ENCODE data around the gene POLA2.
"Not testable (repeated sequence)": the region's sequence is repeated elsewhere in the genome, so short reads cannot be mapped to it uniquely, and the experiment has no call there.

The POLA2 gene

GRCh38 chr11:65242389-65242788 is 19.4 kb upstream of the POLA2 start:
- DNase-seq = no peak

- no peak for DNase-seq
Measured at GRCh38 chr11:65243797-65244196, 18.0 kb upstream of the POLA2 start.

- DNase-seq = not testable (repeated sequence)
Measured at GRCh38 chr11:65245046-65245445, 16.7 kb upstream of the POLA2 start.

DNA sequence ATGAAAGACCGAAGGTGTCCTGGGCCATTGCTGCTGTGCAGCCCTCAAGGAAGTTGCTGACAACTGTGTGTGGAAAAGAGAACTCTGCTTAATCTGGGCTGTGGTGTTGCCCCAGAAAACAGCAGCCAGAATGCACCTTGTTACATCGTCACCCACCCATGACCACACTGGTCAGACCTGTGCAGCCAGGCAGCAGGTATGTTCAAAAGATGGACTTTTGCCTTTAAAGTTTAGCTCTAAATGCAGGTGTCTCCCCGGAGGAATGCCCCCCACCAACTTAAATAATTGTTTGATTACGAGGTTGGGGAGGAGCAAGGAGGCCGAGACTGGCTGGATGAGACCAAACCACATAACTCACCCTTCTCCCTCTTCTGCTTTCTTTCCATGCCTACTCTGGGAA is 15.3 kb upstream of the POLA2 start:
- DNase-seq = no peak

DNA sequence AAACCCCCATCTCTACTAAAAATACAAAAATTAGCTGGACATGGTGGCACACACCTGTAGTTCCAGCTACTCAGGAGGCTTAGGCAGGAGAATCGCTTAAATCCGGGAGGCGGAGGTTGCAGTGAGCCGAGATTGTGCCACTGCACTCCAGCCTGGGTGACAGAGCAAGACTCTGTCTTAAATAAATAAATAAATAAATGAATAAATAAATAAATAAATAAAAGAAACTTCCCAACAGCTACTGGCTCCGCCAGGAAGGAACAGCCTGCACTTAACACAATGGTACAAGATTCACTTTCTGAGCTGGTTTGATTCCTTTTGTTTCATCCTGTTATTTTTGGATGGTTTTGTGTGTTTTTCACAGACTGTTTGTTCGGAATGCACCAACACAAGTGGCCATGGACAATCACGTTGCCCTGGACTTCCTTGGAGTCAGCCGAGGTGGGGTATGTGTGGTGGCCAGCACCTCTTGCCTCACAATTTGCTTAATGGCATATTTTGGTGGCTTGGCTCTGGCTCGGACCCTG is 13.5 kb upstream of the POLA2 start:
- DNase-seq = not testable (repeated sequence)

DNA sequence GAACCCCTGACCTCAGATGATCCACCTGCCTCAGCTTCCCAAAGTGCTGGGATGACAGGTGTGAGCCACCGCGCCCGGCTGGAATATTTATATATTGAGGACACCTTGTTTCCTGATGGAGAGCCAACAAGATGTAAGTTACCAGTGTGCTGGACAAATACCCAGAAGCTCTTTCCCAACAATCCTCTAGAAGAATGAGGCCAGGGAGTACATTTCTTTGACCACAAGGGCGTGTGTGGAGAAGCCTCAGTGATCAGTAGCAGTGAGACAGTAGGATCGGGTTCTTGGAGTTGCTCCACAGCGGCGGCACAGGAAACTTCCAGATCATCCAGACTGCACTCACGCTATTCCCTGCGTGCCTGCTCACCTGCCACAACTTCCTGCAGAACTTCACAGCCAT is 10.3 kb upstream of the POLA2 start:
- DNase-seq = no peak

GRCh38 chr11:65254724-65255123 is 7.0 kb upstream of the POLA2 start:
- DNase-seq = no peak

DNA sequence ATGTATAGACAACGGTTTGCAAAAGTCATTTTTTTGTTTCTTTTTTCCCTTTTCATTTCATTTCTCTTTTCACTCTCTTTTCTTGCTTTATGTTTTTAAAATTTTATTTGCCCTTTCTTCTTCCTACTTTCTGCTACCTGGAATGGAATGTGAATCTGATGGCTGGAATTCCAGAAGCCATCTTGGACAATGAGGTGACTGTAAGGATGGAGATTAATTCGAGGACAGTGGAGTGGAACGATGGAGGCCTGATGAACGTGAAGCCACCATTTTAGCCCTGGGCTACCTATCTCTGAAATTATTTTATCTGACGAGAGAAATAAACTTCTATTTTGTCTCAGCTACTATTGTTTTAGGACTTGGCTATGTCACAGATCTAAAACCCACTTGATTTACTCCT is 2.8 kb upstream of the POLA2 start:
- DNase-seq = no peak

DNA sequence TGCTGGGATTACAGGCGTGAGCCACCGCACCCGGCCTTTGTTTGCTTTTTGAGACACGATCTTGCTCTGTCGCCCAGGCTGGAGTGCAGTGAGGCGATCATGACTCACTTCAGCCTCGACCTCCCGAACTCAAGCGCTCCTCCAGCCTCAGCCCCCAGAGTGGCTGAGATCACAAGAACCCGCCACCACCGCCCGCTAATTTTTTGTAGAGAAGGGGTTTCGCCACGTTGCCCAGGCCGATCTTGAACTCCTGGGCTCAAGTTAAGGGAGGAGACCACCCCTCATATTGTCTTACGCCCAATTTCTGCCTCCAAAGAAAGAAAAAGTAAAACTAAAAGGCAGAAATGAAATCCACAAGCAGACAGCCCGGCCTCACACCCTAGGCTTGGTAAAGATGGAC is 1.5 kb upstream of the POLA2 start:
- DNase-seq = no peak

DNA sequence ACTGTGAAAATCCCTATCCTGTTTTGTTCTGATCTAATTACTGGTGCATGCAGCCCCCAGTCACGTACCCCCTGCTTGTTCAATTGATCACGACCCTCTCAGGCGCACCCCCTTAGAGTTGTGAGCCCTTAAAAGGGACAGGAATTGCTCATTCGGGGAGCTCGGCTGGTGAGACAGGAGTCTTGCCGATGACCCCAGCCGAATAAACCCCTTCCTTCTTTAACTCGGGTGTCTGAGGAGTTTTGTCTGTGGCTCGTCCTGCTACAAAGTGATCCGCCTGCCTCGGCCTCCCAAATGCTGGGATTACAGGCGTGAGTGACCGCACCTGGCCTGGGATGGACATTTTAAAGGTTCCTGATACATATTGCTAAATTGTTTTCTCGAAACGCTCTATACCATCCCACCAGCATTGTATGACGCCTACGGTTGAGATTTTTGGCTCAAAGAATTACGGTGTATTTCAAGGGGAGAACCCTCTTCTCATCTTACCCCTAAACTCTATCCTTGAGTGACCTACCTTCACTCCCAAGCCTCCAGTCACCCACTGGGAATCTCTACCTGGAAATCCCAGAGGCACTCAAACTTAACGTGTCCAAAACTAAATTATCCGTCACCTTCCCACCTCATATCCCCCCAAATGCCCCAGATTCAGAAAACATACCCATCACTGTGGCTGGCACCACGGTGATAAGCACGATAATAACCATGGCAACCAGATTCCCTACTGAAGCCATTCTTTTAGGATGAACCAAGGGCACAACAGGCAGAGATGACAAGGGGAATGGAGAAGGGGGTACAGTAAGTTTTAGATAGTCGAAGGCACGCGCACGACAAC is 789 bp upstream of the POLA2 start:
- DNase-seq = no peak

- no peak for DNase-seq
Measured at GRCh38 chr11:65262381-65262680, 569 bp downstream of the POLA2 start.

GRCh38 chr11:65262776-65263175 is 1.0 kb downstream of the POLA2 start:
- no peak for DNase-seq

- DNase-seq = not testable (repeated sequence)
Measured at GRCh38 chr11:65264747-65265146, 3.0 kb downstream of the POLA2 start.

DNA sequence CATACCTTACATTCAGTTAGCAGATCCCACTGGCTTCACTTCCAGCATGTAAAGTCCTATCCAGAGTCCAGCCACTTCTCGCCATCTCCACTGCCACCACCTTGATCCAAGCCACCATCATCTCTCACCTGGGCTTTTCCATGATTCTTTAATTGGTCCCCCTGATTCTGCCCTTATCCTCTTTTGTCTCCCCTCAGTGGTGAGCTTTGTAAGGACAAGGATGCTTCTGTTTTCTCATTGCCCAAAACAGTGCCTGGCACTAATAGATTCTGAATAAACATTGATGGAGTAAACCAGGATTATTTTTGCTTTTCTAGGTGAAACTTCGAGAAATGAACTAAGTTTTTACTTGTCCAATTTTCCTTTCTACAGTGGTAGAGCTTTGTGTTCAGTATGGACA is 4.4 kb downstream of the POLA2 start:
- no peak for DNase-seq

DNA sequence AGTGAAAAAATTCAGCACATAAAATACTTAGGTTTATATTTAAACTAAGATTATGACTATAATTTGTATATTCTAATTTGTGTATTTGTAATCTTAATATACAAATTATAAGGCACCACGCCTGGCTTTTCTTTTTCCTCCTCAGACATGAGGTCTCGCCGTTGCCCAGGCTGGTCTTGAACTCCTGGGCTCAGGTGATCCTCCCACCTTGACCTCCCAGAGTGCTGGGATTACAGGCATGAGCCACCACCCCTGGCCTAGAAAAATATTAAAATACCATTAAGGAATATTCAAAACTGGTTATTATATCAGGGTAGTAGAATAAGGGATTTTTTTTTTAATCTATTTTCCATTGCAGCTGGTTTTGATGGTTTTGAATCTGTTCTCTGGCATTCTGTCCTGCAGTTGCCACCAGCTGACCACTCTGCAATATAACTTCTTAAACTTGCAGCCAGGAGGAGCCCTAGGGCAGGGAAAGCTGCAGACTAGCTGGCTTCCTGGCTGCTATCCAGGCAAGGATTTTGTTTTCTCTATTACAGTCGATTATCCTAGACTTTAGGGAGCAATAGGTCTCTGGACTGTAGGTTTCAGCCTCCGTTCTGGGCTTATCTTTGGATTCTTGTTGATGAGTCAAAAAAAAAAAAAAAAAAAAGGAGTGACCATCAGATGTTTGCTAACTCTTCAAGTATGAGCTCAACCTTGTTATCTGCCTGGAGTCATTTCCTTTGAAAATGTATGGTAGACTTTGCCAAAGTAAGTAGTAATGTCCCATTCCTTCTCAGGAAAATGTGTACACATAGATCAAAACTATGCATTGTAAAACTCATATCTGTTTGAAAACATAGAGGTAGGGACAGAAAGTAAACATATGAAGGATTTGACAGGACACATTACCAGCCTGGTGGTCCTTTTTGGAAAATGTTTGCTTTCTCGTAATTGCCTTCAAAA is 13.2 kb downstream of the POLA2 start:
- no peak for DNase-seq

- no peak for DNase-seq
Measured at GRCh38 chr11:65275906-65276305, 14.1 kb downstream of the POLA2 start.

- no peak for DNase-seq
Measured at GRCh38 chr11:65277631-65278277, 16.0 kb downstream of the POLA2 start.

DNA sequence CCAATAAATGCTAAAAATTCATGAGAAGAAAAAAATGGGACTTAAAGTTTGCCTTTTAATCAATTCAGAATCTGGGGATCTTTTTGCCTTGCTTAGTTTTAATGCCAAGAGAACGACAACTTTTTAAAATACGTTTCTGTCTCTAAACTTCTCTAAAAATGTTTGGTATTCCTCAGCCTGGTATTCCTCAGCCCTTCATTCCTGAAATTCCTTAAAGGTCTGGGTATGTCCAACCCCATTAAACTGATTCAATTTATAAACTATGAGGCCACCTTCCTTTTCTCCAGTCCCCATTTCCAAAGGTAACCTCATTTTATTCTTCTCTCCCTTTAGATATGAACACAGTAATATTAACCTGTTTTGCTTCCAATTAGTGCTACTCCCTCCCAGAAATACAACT is 16.6 kb downstream of the POLA2 start:
- no peak for DNase-seq

- no peak for DNase-seq
Measured at GRCh38 chr11:65279279-65279678, 17.5 kb downstream of the POLA2 start.

DNA sequence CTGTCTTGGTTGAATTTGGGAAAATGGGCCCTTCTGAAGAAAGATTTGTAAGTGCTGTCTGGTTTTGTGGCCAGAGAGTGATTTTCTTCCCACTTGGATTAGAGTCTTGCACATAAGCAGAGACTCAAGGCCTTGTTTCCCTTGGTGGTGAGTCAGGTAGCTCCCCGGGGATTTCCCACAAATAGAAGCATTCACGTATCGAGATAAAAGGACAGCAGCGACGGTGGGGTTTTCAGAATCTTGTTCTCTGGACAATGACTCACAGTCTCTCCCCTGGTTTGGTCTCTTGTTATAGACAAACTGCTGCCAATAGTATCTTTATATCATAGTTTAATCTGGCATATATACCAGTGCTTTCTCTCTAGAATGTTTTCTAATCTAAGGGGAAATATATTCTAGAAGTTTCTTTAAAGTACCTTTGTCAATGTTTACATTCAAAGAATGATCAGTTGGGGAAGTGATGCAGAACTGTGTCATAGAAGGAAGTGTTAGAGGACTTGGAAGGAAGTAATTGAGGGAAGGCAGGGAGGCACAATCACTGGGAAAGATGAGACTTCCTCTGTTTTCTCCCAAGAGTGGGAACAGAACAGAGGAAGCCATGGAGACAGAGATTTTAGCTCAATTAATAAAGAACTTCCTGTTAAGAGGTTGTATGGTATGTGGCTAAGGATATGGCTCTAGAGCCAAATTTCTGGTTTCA is 18.1 kb downstream of the POLA2 start:
- DNase-seq = no peak

- DNase-seq = no peak
Measured at GRCh38 chr11:65280646-65281045, 18.9 kb downstream of the POLA2 start.

DNA sequence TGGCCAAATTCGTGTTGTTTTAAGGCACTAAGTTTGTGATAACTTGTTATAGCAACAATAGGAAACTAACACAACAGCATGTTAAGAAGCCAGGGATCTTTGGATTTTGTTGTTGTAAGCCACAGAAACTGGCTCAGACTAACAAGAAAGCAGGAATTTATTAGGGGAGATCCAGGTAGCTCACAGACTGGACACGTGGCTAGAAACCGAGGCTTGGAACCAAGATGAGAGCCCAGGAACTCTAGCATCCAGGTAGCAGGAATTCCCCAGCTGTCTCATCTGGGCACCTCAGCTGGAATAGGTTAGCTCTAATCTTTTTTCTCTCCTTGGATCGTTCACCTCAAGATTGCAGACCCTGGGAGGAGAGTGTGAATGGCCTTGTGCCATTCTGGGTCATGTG is 24.9 kb downstream of the POLA2 start:
- DNase-seq = no peak

DNA sequence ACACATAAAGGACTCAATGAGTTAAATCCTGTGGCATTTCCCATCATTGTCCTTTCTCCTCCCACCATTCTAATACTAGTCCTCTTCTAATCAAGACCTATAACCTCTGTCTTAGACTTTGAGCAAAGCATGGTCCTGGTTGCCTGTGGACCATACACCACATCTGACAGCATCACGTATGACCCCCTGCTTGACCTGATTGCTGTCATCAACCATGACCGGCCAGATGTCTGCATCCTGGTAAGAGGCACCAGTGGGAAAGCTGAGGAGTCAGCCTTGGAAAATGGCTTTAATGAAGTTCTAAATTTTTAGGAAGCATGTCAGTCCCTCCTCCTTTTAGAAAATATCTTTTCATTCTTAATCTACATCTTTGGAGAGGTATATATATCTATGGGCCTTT is 25.8 kb downstream of the POLA2 start:
- no peak for DNase-seq

All from cortex of kidney (tissue), 1 donor.